OCI-LY1 (cell line): Measurements from ENCODE around the gene HIVEP2.

ENCODE experiments used
- H2AFZ ChIP-seq: fragments of 200-600 bp; sonication (generic), shearing (Covaris generic); 2 replicates; pipeline ENCODE4 v1.6.0; 2014; ENCODE audit warnings: antibody characterized with exemption, mild to moderate bottlenecking, low read length
- H3F3A ChIP-seq: fragments of 200-600 bp; sonication (generic), shearing (Covaris generic); 2 replicates; pipeline ENCODE4 v1.6.0; 2014; ENCODE audit warnings: mild to moderate bottlenecking, antibody characterized with exemption, low read length, moderate library complexity; ENCODE audit not compliant: insufficient read depth
- H3K27ac ChIP-seq: fragments of 200-600 bp; sonication (generic); 2 replicates; pipeline ENCODE4 v1.5.1; 2014; ENCODE audit warnings: low read length, mixed run types, mild to moderate bottlenecking, low read depth; ENCODE audit not compliant: poor library complexity, severe bottlenecking
- H3K27me3 ChIP-seq: fragments of 200-600 bp; sonication (generic); 2 replicates; pipeline ENCODE4 v1.6.0; 2014; ENCODE audit warnings: antibody characterized with exemption, mild to moderate bottlenecking, low read length, moderate library complexity; ENCODE audit not compliant: insufficient read depth
- H3K36me3 ChIP-seq: fragments of 200-600 bp; sonication (generic); 2 replicates; pipeline ENCODE4 v1.6.1; 2014; ENCODE audit warnings: mild to moderate bottlenecking, antibody characterized with exemption, low read length, moderate library complexity, mixed read lengths; ENCODE audit not compliant: insufficient read depth
- H3K4me1 ChIP-seq: fragments of 200-600 bp; sonication (generic); 2 replicates; pipeline ENCODE4 v1.5.1; 2014; ENCODE audit warnings: mild to moderate bottlenecking, low read length, moderate library complexity; ENCODE audit not compliant: insufficient read depth, severe bottlenecking
- H3K4me2 ChIP-seq: fragments of 200-600 bp; sonication (generic), shearing (Covaris generic); 2 replicates; pipeline ENCODE4 v1.6.1; 2014; ENCODE audit warnings: low read length
- H3K4me3 ChIP-seq: fragments of 200-600 bp; sonication (generic); 2 replicates; pipeline ENCODE4 v1.5.1; 2014; ENCODE audit warnings: low read length, low read depth, mild to moderate bottlenecking, mixed read lengths; ENCODE audit not compliant: poor library complexity, severe bottlenecking
- H3K79me2 ChIP-seq: fragments of 200-600 bp; shearing (Covaris generic); 2 replicates; pipeline ENCODE4 v1.6.1; 2016; ENCODE audit warnings: mixed run types, low read length, mixed read lengths; ENCODE audit not compliant: insufficient read depth
- H3K9ac ChIP-seq: fragments of 200-600 bp; sonication (generic), shearing (Covaris generic); 2 replicates; pipeline ENCODE4 v1.6.1; 2014; ENCODE audit warnings: mild to moderate bottlenecking, low read length, mixed read lengths
- H3K9me2 ChIP-seq: fragments of 200-600 bp; sonication (generic), shearing (Covaris generic); 2 replicates; pipeline ENCODE4 v1.6.1; 2014; ENCODE audit warnings: low read depth, mild to moderate bottlenecking, low read length, mixed read lengths
- H3K9me3 ChIP-seq: fragments of 200-600 bp; shearing (Covaris generic); 2 replicates; pipeline ENCODE4 v1.6.1; 2014; ENCODE audit warnings: low read length, mixed read lengths
- H4K20me1 ChIP-seq: fragments of 200-600 bp; sonication (generic), shearing (Covaris generic); 2 replicates; pipeline ENCODE4 v1.6.0; 2016; ENCODE audit warnings: mild to moderate bottlenecking, low read length; ENCODE audit not compliant: insufficient read depth
- CTCF ChIP-seq: fragments of 200-600 bp; sonication (generic), shearing (Covaris generic); IDR thresholded peaks from 2 replicates; pipeline ENCODE4 v1.5.1; 2017; ENCODE audit warnings: mild to moderate bottlenecking, antibody characterized with exemption, low read length, moderate library complexity, mixed read lengths
- EZH2 ChIP-seq: fragments of 200-600 bp; sonication (generic), shearing (Covaris generic); IDR thresholded peaks from 2 replicates; pipeline ENCODE4 v1.8.0; 2017; ENCODE audit warnings: borderline replicate concordance, mixed run types, mild to moderate bottlenecking, antibody characterized with exemption, low read length, moderate library complexity, mixed read lengths

HIVEP2 gene

GRCh38 chr6:142744836-142745235 is 200.1 kb downstream of the HIVEP2 start:
- Histone ChIP-seq H3K9ac (no peak overlapping the region), H3K4me1 (no peaks in the 10 kb centered on the region), H3K36me3 (no peaks in the 10 kb centered on the region), H3K9me3 (no peaks in the 10 kb centered on the region; the same call in 1 of the 2 replicates), H3K27me3 (no peaks in the 10 kb centered on the region), H3K4me2 (no peak overlapping the region), H3K9me2 (no peaks in the 10 kb centered on the region), H3F3A (no peaks in the 10 kb centered on the region), H3K4me3 (no peak overlapping the region), H3K79me2 (no peaks in the 10 kb centered on the region), H4K20me1 (no peaks in the 10 kb centered on the region), H3K27ac (no peak overlapping the region), H2AFZ (no peak overlapping the region)
- TF ChIP-seq CTCF (no peak), EZH2 (no peak)

- Histone ChIP-seq H3F3A (no peaks in the 10 kb centered on the region), H3K9me3 (no peaks in the 10 kb centered on the region; the same call in 1 of the 2 replicates), H3K36me3 (no peaks in the 10 kb centered on the region), H4K20me1 (no peaks in the 10 kb centered on the region), H3K4me3 (no peak overlapping the region), H3K27ac (no peak overlapping the region), H3K27me3 (no peaks in the 10 kb centered on the region), H2AFZ (no peak overlapping the region), H3K4me1 (no peaks in the 10 kb centered on the region), H3K9ac (no peak overlapping the region), H3K79me2 (no peaks in the 10 kb centered on the region), H3K9me2 (no peaks in the 10 kb centered on the region), H3K4me2 (no peak overlapping the region)
- TF ChIP-seq CTCF = no peak
- no peak for TF ChIP-seq EZH2
Observed at GRCh38 chr6:142740449-142740848, 204.5 kb downstream of the HIVEP2 start.

- H3K79me2 ChIP-seq = no peaks in the 10 kb centered on the region
- no peak overlapping the region for H3K9ac ChIP-seq
- H3K27ac ChIP-seq = no peak overlapping the region
- no peaks in the 10 kb centered on the region for H3K4me1 ChIP-seq
- no peaks in the 10 kb centered on the region for H4K20me1 ChIP-seq
- no peaks in the 10 kb centered on the region for H3K27me3 ChIP-seq
- no peaks in the 10 kb centered on the region for H3F3A ChIP-seq
- TF ChIP-seq EZH2 (no peak), CTCF (no peak)
- no peaks in the 10 kb centered on the region; the same call in 1 of the 2 replicates for H3K9me3 ChIP-seq
- H3K4me3 ChIP-seq = no peak overlapping the region
- H3K4me2 ChIP-seq = no peak overlapping the region
- H3K9me2 ChIP-seq = no peaks in the 10 kb centered on the region
- no peaks in the 10 kb centered on the region for H3K36me3 ChIP-seq
- no peak overlapping the region for H2AFZ ChIP-seq
Observed at GRCh38 chr6:142738731-142739130, 206.2 kb downstream of the HIVEP2 start.
